Myocyte (in vitro differentiated cells): ENCODE measurements around the gene PRR36. TPM values are rescaled to one million over a fixed set of nuclear protein-coding genes. Genes with fewer than 3 reads are reported as not detected.
A peak's percentile ranks its signal among the peaks of the same experiment; 100 is the strongest.

ENCODE experiments used
- DNase-seq: peaks from one replicate; pipeline ENCODE4 v3.0.0-alpha.2; 2012; ENCODE audit warnings: low read depth
- total RNA-seq: library from RNA; depleted of rRNA; stranded (reverse); fragments of >200 nt; gene quantifications from 2 replicates; pipeline ENCODE4 v1.2.3, GENCODE V29; 2014

PRR36 gene
- total RNA-seq, 1 donor from 2014 or later = not detected

- DNase-seq = no peak
These were observed 39.5 kb upstream of the PRR36 start for GRCh38 chr19:7913652-7914051.

GRCh38 chr19:7912697-7913564, 38.7 kb upstream of the PRR36 start:
- no peak for DNase-seq

DNA sequence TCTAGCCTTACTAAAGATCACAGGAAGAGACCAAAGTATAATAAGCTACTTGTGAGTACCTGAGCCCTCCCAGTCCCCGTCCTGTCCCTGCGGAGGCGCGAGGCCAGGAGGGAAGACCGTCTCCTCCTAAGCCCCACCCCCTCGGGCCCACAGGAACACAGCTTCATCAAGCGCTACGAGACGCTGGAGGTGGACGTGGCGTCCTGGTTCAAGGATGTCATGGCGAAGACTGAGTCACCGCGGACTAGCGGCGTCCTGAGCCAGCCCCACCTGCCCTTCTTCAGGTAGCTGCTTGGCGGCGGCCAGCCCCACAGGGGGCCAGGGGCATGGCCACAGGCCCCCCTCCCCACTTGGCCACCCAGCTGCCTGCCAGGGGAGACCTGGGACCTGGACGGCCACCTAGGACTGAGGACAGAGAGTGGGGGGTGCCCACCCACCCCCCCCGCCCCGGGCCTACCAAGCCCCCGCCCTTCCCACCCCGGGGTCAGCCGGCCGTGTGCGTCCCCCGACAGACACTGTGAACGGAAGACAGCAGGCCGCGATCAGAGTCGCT, 38.0 kb upstream of the PRR36 start:
- no peak for DNase-seq

DNA sequence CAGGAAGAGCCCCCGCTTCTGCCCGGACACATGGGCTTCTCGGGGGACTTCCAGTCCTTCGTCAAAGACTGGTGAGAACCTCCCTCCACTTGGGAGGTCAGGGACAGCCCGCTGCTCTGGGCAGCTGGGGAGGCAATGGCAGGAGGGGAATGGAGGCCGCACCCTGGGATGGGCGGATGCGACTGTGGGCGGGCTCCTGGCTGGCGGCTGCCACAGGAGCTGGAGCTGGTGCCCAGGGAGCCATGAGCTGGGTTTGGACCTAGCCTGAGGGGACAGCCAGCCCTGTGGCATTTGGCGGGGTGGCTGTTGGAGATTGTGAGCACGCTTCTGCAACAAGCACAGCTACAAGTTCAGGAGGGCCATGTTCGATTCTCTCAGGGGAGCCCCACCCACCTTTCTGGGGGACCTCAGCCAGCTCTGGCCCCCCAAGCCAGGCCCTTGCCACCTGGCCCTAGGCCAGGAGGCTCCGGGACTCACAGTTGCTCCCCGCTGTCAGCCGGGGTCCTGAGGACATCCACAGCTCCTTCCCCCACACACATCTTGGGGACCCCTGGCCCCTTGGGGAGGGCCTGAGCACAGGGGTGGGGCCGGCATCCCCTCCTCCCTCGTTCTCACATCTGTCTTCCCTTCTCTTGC, 37.4 kb upstream of the PRR36 start:
- no peak for DNase-seq

DNA sequence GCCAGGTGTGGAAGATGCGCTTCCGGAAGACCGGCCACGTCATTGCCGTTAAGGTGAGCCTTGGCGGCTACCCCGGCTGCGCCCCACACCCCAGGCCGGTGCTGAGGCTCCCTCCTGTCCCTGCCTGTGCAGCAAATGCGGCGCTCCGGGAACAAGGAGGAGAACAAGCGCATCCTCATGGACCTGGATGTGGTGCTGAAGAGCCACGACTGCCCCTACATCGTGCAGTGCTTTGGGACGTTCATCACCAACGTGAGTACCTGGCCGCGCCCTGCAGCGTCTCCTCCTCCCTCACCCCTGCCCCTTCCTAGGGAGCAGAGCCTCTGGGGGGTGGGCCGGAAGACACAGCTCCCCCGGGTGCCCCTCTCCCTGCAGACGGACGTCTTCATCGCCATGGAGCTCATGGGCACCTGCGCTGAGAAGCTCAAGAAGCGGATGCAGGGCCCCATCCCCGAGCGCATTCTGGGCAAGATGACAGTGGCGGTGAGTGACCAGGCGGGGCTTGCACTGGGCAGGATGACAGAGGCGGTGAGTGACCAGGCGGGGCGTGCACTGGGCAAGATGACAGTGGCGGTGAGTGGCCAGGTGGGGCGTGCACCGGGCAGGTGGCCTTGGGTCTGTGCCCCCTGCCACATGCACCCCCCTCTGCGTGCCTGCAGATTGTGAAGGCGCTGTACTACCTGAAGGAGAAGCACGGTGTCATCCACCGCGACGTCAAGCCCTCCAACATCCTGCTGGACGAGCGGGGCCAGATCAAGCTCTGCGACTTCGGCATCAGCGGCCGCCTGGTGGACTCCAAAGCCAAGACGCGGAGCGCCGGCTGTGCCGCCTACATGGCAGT, 36.4 kb upstream of the PRR36 start:
- no peak for DNase-seq

GRCh38 chr19:7909471-7910067, 35.4 kb upstream of the PRR36 start:
- no peak for DNase-seq

DNA sequence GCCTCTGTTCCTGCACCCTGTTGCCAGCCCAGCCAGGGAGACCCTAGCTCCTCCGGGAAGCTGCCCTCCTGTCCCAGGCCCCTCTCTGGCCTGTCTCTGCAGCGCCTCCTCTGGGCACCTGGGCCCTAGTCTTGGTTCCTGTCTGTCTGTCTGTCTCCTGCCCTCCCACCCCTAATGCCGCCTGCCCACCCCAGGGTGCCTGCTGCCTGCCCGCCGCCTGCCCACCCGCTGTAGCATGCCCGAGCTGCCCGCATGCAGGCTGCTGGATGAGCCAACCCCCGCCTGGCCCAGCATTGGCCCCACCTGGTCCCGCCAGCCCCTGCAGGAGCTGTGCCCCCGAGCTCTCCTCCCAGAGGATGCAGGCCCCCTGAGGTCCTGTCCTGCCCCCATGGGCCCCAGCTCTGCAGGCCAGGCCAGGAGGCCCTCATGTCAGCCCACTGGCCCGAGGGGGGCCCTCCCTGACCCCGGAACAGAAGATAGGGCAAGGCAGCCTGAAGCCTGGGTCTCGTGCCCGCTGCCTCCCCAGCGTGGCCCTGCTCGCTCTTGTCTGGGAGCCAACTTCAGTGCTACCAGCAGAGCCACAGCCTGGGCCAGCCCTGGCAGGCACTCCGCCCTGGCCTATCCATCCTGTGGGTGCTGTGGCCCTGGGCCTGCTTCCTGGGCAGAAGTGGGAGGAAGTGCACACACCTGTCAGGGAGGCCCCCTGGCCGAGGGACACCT, 34.7 kb upstream of the PRR36 start:
- no peak for DNase-seq

- DNase-seq = no peak
These were observed 34.0 kb upstream of the PRR36 start for GRCh38 chr19:7908078-7908699.

DNA sequence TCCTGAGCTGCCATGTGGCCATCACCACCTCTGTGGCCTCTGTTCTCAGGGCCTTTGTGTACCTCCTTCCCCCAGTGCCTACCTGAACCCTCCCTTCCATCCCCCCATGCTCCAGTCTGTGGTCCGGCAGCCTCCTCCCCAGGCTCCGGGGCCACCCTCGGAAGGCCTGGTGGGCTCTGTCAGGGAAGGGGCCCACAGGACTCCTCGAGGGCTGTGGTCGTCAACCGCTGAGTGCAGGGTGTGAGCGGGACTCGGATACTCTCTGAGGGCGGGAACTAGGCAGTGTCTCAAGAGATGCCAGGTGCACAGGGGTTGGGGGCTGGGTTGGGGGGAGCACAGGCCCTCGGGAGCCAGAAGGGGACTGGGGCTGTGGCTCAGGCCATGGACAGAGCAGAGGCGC, 33.4 kb upstream of the PRR36 start:
- no peak for DNase-seq

DNA sequence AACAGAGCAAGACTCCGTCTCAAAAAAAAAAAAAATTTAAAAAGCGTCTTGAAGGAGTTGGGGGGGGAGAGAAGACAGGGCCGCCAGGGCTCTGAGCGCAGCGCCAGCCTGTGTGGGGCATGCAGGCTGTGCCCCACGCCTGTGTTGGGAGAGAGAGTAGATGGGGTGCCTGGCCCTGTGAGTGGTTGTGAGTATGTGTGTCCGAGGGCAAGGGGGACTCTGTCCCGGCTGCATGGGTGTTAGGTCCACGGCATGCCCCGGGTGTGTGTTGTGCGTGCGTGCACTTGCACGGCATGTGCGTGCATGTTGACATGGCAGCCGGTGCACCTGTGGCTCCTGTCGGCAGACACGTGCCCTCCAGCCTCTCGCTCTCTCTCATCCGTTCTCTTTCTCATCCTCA, 32.9 kb upstream of the PRR36 start:
- DNase-seq = no peak

DNA sequence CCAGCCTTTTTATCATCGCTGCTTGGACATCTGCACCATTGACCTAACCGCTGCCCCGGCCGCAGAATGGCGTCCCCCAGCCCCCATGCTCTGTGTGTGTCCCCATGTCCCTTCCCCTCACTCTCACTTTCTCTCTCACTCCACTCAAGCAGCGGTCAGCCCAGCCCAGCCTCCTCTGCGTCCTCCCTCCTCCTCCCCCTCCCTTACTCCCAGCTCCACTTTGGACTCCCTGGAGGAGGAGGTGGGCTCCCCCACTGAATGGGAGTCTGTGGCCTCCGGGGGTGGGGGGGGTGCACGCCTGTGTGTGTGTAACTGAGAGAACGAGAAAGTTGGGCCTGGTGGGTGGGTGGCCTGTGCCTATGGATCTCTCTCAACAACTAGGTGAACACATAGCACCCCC, 31.7 kb upstream of the PRR36 start:
- DNase-seq = no peak

GRCh38 chr19:7905268-7905667, 31.1 kb upstream of the PRR36 start:
- no peak for DNase-seq

- DNase-seq = no peak
These were observed 30.2 kb upstream of the PRR36 start for GRCh38 chr19:7904074-7905020.

DNA sequence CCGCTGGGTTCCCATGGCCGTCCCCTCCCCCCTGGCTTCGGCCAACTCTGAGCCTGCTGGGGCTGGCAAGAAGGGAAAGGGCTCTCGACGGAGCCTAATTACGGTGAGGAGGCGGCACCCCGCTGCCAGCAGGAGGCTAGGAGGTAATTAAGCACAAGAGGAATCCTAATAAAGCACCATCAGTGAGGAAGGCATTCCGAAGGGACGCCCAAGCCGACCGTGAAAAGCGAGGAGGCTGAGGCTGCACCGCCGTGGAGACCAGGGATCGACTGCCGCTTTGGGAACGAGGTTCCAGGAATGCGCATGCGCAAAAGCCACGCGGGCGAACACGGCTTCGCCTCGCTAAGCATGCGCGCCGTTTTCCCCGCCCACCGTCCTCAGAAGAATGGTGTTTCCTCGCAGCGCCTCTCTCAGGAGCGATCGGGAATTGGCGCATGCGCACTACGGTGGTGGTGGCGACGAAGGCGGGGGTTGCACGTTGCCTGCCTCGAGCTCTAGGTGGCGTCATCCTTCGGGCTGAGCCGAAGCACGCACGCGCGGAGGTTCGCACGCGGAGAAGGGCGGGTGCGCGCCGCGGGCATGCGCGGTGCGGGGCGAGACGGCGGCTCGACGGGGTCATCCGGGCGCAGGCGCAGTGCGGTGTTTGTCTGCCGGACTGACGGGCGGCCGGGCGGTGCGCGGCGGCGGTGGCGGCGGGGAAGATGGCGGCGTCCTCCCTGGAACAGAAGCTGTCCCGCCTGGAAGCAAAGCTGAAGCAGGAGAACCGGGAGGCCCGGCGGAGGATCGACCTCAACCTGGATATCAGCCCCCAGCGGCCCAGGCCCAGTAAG, 29.3 kb upstream of the PRR36 start, which contains the start of gene MAP2K7:
TSS of gene MAP2K7 (plus strand) at position 634 of the 830 bp plus-strand sequence. CDS start at position 702, 68 bp downstream.
- peak; percentile 99 for DNase-seq

GRCh38 chr19:7902796-7903243, 28.6 kb upstream of the PRR36 start:
- DNase-seq = peak; percentile 12

DNA sequence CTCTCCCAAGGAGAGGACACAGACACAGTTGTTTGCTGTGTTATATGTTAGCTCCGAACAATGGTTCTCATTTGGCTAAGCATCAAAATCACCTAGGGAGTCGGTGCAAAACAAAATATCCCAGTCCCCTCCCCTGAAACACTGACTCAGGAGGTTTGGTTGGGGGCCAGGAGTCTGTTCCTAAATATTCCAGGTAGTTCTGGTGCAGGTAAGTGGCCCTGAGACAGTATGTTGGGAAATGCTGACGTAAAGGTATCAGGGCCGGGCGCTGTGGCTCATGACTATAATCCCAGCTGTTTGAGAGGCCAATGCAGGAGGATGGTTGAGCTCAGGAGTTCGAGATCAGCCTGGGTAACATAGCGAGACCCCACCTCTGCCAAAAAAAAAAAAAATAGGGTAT, 27.1 kb upstream of the PRR36 start:
- DNase-seq = no peak

- DNase-seq = peak; percentile 16
These were observed 26.7 kb upstream of the PRR36 start for GRCh38 chr19:7900931-7901330.

GRCh38 chr19:7900401-7900870, 26.2 kb upstream of the PRR36 start:
- DNase-seq = no peak
